Hindlimb muscle (tissue), 1 donor: Measurements from ENCODE around the gene DDX27. TPM values are rescaled to one million over a fixed set of nuclear protein-coding genes. Genes with fewer than 3 reads are reported as not detected.

Experiments used
- DNase-seq: peaks from one replicate; pipeline ENCODE4 v3.0.0-alpha.2; 2013
- polyA plus RNA-seq: library from polyadenylated mRNA; unstranded; fragments of 120-200 nt; gene quantifications from one replicate; pipeline ENCODE4 v1.2.1, GENCODE V29; 2013; ENCODE audit not compliant: insufficient read length

Gene DDX27
- polyA plus RNA-seq, 1 donor = 30.1 TPM

DNA sequence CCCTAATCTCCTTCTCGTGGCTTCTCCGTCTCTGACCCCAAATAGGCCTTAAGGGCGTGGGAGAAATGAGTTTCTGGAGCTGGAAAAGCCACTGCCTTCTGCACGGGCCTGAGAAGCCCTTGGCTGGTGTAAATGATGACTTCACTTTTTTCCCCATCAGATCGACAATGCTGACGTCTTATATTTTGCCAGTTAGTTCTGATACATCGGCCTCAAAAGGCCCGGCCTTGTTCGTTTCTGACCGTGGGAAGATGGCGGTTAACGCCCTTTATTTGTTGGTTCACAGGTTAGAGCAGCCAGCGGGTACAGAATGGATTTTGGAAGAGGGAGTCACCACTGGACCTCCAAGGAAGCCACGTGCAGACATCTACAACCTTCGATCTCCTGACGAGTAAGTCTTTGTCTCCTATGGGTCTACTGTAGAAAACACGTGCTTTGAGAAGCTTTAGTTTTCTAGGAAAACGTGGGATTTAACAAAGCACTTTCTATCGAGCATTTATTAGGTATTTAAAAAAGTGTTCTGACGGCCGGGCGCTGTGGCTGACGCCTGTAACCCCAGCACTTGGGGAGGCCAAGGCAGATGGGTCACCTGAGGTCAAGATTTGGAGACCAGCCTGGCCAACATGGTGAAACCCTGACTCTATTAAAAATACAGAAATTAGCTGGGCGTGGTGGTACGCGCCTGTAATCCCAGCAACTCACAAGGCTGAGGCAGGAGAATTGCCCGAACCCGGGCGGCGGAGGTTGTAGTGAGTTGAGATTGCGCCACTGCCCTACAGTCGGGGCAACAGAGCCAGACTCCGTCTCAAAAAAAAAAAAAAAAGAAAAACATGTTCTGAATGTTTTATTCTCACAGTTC, 59.8 kb downstream of the DDX27 start:
- DNase-seq = no peak

GRCh38 chr20:49279677-49280462, 60.7 kb downstream of the DDX27 start:
- DNase-seq = no peak

DNA sequence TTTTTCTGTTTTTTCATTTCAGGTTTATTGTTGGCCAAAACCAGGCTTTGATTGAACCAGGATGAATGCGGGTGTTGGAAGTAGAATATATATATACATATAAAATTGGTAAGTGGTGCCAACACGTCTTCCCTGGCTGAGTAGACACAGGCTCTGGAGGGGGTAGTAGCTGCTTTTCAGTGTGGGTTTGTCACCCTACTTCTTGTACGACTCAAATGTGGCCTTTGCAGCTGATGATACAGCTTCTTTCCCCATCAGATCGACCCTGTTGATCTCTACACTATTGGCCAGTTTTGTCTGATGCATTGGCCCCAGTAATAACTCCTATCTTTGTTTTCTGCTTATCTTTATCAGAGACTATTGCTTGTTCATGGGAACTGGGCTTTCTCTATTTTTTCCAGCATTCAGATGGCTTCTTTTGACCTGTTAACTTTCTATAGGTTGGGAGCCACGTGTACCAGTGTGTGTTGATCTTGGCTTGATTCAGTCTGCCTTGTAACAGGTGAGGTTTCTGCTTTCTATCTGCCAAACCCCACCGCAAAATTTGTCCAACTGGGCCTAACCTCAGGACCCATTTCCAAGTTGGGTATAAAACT, 61.3 kb downstream of the DDX27 start:
- no peak for DNase-seq

- DNase-seq = no peak
Observed at GRCh38 chr20:49281059-49281912, 62.1 kb downstream of the DDX27 start.

GRCh38 chr20:49281913-49282467, 62.8 kb downstream of the DDX27 start:
- no peak for DNase-seq

- DNase-seq = no peak
Observed at GRCh38 chr20:49282584-49283171, 63.5 kb downstream of the DDX27 start.

DNA sequence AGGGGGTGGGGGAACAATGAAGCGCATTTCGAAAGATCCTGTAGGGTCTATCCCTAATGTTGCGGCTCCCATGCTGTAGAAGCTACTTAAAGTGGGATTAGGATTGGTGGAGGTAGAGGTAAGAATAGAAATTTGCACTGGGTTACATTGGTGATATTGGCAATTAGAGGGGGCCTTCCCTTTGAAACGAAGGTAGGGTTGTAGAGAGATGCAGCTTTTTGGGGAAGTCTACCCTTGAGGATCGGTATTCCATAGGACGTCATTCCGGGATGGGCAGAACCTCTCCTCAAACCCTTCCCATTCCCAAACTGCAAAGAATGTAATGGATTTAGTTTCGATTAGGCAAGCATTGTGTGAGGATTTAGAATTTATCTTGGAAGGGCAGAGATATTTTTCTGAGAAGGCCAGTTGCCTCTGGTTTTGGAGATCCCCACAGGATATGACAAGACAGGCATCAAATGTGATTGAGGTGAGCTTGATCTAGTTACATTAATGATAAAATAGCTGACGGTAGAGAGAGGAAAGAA, 64.0 kb downstream of the DDX27 start:
- no peak for DNase-seq

GRCh38 chr20:49283703-49284625, 64.7 kb downstream of the DDX27 start:
- DNase-seq = no peak

DNA sequence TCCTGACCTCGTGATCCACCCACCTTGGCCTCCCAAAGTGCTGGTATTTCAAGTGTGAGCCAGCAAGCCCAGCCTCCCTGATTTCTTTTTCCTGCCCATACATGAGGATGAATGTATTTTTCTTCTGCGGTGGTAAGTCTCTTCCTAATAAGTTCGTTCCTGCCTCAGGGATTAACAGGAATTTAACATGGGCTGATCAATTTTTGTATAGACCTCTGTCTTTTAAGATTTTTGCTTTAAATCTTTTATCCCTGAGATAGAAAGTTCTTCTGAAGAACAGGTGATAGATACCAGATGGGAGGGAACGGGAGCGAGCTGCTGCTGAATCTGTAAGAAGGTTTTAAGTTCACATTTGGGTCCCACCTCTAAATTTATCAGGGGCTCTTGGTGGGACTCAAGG, 65.6 kb downstream of the DDX27 start:
- no peak for DNase-seq

GRCh38 chr20:49285233-49285668, 66.0 kb downstream of the DDX27 start:
- no peak for DNase-seq

GRCh38 chr20:49285813-49286494, 66.7 kb downstream of the DDX27 start:
- DNase-seq = no peak

DNA sequence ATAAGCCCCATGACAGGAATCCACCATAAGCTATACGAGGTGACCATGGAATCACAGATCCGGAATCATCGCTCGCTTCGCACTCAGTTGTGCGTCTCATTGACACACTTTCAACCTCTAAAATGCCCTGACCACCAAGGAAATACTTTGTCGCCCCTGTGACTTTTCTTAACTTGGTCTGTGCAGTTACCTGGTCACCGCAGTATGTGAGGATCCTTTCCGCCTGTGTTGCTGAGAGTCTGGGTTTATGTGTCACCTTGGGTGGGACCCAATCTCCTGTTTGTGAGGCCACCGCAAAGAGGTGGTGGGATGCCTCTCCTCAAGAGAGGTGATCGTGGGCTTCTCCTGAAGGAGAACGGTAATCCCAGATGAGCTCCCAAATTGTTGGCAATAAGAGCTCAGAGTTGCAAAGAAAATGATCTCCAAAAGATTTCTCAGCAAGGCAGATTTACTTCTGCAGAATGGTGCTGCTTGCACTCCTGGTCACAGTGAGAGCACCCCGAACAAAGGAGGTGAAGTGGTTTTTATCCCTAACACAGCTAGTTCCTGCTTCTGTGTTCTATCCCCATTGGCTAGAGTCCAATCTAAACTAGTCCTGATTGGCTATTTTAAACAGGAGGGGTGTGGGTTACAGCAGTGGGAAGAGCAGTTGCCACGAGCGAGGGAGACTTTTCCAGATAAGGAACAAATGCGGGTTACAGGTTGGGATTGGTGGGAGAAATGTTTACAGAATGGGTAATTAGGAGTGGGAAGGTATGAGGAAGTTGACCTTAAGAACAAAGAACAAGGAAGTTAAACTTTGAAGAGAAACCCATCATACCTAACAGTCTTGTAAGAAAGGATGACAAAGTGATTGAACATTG, 67.7 kb downstream of the DDX27 start:
- no peak for DNase-seq

DNA sequence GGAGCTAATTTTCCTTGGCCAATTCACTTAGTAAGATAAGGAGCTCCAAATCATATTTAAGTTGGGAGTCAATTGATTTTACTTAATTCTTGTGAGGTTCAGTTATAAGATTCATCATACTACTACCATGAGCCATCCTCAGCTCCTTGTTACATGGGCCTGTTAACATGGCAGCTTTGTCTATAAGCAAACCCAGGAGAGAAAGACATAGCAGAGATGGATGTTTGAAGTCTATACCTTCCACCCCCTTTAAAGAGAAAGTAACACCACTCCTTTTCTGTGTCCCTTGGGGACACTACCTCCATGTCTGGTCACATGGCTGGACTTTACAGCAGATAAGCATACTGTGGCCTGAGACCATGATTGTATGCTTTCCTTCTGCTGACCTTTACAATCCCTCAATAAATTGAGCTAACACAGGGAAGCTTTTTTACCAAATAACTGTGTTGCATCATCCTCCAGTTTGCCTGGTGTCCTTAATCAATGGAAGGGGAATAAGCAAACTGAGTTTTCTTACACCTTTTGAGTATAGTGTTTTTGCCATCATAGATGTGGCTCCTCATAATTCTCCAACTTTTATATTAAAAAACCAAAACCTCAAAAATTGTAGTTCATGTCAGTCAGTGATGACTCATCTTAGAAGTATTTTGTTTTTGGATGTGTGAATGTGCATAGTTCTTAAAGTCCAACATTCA, 68.5 kb downstream of the DDX27 start:
- no peak for DNase-seq

GRCh38 chr20:49288250-49288751, 69.1 kb downstream of the DDX27 start:
- no peak for DNase-seq

- DNase-seq = no peak
Observed at GRCh38 chr20:49288784-49289696, 69.8 kb downstream of the DDX27 start.

- DNase-seq = no peak
Observed at GRCh38 chr20:49290608-49291191, 71.5 kb downstream of the DDX27 start.
